Activated T-cell treated with anti-CD3 and anti-CD28 coated beads, Interleukin-2, amount 50 U/mL, for 24 hours (primary cell): ENCODE results near the gene TDRD9.
A peak's percentile ranks its signal among the peaks of the same experiment; 100 is the strongest.

Experiments used
- DNase-seq: peaks from one replicate; pipeline ENCODE4 v3.0.0-alpha.2; 2020
- H3K27ac Mint-ChIP-seq: 2 replicates; pipeline ENCODE4 v1.8.0; 2020; ENCODE audit warnings: mild to moderate bottlenecking, mixed read lengths
- H3K27me3 Mint-ChIP-seq: 2 replicates; pipeline ENCODE4 v1.8.0; 2020; ENCODE audit warnings: mixed read lengths
- H3K36me3 Mint-ChIP-seq: 2 replicates; pipeline ENCODE4 v1.8.0; 2020; ENCODE audit warnings: low read depth, mixed read lengths
- H3K4me1 Mint-ChIP-seq: 2 replicates; pipeline ENCODE4 v1.8.0; 2020; ENCODE audit warnings: low read depth, mixed read lengths
- H3K4me3 Mint-ChIP-seq: 2 replicates; pipeline ENCODE4 v1.8.0; 2020; ENCODE audit warnings: mild to moderate bottlenecking, moderate library complexity, mixed read lengths
- H3K9me3 Mint-ChIP-seq: 2 replicates; pipeline ENCODE4 v1.8.0; 2020; ENCODE audit warnings: mixed read lengths

The TDRD9 gene

GRCh38 chr14:104084251-104085002 is 156.2 kb downstream of the TDRD9 start:
- H3K4me1 Mint-ChIP-seq: peaks cover 2% of the 10 kb centered on the region
- H3K9me3 Mint-ChIP-seq: no peaks in the 10 kb centered on the region
- H3K27ac Mint-ChIP-seq: no peak overlapping the region
- peaks cover 31% of the 10 kb centered on the region for H3K27me3 Mint-ChIP-seq
- H3K36me3 Mint-ChIP-seq: no peaks in the 10 kb centered on the region
- no peak for DNase-seq
- no peak overlapping the region for H3K4me3 Mint-ChIP-seq

GRCh38 chr14:104085032-104085888 is 157.0 kb downstream of the TDRD9 start, which contains the start of gene ASPG:
ASPG (plus strand) TSS chr14:104085700; CDS start chr14:104085771, 71 bp downstream.
- no peak within 1 kb of the TSS for H3K27ac Mint-ChIP-seq
- H3K36me3 Mint-ChIP-seq: no peaks in the 10 kb centered on the region
- no peak within 1 kb of the TSS for H3K4me3 Mint-ChIP-seq
- H3K9me3 Mint-ChIP-seq: no peaks in the 10 kb centered on the region
- peaks cover 31% of the 10 kb centered on the region for H3K27me3 Mint-ChIP-seq
- peak; percentile 32 for DNase-seq
- H3K4me1 Mint-ChIP-seq: peaks cover 2% of the 10 kb centered on the region

DNA sequence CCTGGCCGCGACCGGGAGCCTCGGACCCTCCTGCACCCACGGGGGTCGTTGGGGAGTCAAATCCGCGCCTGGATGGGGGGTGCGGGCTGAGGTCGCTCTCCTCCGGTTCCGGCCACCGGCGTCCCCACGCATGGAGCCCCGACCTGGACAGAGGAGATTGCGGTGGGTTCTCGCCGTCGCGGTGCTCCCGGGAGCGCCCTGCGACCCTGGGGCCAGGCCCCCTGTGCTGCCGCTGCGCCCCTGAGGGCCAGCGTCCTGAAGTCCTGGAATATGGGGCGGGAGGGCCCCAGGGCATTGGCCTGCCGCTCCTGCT is 157.6 kb downstream of the TDRD9 start:
- Mint-ChIP-seq H3K4me3 (no peak overlapping the region), H3K27me3 (peaks cover 31% of the 10 kb centered on the region), H3K4me1 (peaks cover 2% of the 10 kb centered on the region), H3K36me3 (no peaks in the 10 kb centered on the region), H3K27ac (no peak overlapping the region), H3K9me3 (no peaks in the 10 kb centered on the region)
- peak; percentile 18 for DNase-seq

DNA sequence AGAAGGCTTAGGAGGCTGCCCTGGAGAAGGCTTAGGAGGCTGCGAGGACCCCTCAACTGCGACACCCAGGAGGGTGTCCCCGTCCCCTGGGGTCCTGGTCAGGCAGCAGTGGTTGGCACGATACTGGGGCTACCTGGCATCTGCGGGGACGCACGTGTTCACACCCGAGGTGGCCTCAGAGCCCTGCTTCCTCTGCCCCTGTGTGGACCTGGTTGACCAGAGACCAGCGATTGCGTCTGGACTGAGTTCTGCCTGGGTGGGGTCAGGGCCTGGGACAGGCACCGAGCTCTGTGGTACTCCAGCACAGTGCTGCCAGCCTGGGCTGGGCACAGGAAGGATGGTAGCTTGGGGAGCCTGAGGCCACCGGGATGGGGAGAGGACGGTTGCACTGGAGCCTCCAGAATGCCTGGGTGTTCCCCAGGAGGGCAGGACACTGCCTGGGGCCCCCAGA is 158.0 kb downstream of the TDRD9 start:
- H3K27me3 Mint-ChIP-seq: peaks cover 31% of the 10 kb centered on the region
- peaks cover 2% of the 10 kb centered on the region for H3K4me1 Mint-ChIP-seq
- peak; percentile 27 for DNase-seq

DNA sequence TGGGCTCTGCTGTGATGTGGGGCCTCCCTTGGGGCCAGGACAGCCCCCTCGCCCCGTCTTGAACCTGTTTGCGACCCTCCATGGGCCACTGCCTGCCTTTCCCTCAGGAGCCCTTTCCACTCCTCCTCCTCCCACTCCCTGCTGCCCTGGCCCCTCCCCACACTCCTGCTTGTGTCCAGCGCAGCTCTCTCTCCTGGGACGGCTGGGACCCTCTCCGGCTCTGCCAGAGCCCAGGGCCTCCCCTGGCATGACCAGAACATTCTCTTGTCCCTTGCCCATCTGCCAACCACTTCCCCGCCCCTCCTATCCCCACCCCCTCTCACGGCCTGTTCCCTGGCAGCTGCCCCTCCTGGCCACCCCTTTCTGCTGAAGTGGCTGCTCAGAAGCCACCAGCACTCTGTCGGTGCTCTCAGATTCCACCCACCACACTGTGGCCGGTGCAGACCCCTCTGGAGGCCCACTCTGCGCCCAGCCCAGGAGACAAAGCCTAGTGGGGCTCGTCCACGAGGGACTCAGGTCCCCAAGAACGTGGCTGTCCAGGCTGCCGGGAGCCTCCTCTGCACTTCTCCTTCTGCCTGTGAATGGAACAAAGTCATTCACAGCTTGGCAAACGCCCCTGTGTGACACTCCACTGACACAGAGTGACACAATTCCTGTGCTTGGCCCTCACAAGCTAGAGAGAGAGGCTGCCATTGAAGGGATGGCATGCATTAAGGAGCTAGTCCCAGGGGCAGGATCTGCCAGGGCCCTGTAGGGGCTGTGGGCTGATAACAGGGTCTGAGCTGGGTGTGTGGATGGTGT is 158.6 kb downstream of the TDRD9 start:
- no peaks in the 10 kb centered on the region for H3K36me3 Mint-ChIP-seq
- H3K4me1 Mint-ChIP-seq: peaks cover 2% of the 10 kb centered on the region
- no peak overlapping the region for H3K27ac Mint-ChIP-seq
- DNase-seq: peak; percentile 21
- H3K4me3 Mint-ChIP-seq: no peak overlapping the region
- H3K27me3 Mint-ChIP-seq: peaks cover 31% of the 10 kb centered on the region
- H3K9me3 Mint-ChIP-seq: no peaks in the 10 kb centered on the region

More for the DNA sequence above, 158.0 kb downstream of the TDRD9 start:
- Mint-ChIP-seq H3K4me3 (no peak overlapping the region), H3K9me3 (no peaks in the 10 kb centered on the region), H3K36me3 (no peaks in the 10 kb centered on the region), H3K27ac (no peak overlapping the region)

DNA sequence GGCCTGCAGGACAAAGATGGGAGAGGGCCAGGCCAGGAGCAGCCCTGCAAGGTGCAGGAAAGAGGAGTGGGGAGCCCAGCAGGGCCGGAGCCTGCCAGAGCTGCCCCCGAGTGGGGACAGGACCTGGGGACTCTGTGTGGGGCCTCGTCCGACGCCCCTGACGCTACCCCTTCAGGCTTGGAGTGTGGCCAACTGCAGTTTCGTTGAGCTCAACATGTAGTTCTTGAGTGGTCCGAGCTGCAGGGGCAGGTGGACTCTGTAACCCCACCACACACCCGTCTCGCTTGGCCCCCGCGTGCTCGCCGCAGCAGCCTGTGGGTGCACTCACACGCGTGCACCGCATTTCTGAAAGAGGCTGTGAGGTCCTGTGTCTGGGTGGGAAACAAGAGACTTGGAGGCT is 159.2 kb downstream of the TDRD9 start:
- no peak overlapping the region for H3K4me3 Mint-ChIP-seq
- peaks cover 2% of the 10 kb centered on the region for H3K4me1 Mint-ChIP-seq
- peaks cover 26% of the 10 kb centered on the region for H3K27me3 Mint-ChIP-seq
- no peak overlapping the region for H3K27ac Mint-ChIP-seq
- H3K9me3 Mint-ChIP-seq: no peaks in the 10 kb centered on the region
- DNase-seq: no peak
- H3K36me3 Mint-ChIP-seq: no peaks in the 10 kb centered on the region

GRCh38 chr14:104087981-104088850 is 160.0 kb downstream of the TDRD9 start:
- no peaks in the 10 kb centered on the region for H3K9me3 Mint-ChIP-seq
- H3K27ac Mint-ChIP-seq: no peak overlapping the region
- H3K27me3 Mint-ChIP-seq: peaks cover 19% of the 10 kb centered on the region
- DNase-seq: no peak
- H3K4me1 Mint-ChIP-seq: peaks cover 2% of the 10 kb centered on the region
- no peaks in the 10 kb centered on the region for H3K36me3 Mint-ChIP-seq
- no peak overlapping the region for H3K4me3 Mint-ChIP-seq

DNA sequence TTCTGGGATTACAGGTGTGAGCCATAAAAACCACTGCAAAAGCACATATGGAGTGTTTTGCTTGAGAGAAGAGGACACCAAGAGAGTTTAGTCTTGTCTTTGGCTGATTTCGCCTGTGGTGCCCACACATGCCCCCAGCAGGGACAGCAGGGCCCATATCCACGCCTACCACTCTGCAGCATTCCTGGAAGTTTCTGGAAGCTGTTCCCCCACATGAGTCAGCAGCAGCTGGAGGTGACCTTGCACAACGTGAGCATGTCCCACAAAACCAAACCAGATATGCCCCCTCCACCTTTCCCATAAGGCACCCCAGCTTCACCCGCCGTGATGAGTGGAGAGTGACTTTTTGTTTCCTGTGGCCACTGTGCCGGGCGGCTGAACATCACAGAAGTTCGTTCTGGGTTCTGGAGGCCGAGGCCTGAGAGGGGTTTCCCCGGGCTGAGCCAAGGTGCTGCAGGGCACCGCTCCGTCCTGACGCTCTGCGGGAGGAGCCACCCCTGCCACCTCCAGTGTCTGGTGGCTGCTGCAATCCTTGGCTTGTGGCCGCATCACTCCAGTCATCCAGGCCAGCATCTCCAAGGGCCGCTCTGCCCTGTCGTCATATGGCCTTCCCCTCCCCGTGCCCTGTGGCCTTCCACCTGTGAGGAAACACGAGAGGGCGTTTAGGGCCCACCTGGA is 162.0 kb downstream of the TDRD9 start:
- Mint-ChIP-seq H3K27ac (no peak overlapping the region), H3K9me3 (no peaks in the 10 kb centered on the region), H3K4me3 (no peak overlapping the region), H3K27me3 (peaks cover 5% of the 10 kb centered on the region), H3K36me3 (no peaks in the 10 kb centered on the region), H3K4me1 (peaks cover 3% of the 10 kb centered on the region)
- DNase-seq: no peak

GRCh38 chr14:104091061-104091926 is 163.0 kb downstream of the TDRD9 start:
- DNase-seq: no peak
- H3K4me1 Mint-ChIP-seq: peaks cover 3% of the 10 kb centered on the region
- no peak overlapping the region for H3K4me3 Mint-ChIP-seq
- H3K27ac Mint-ChIP-seq: no peak overlapping the region
- H3K36me3 Mint-ChIP-seq: no peaks in the 10 kb centered on the region
- peaks cover 4% of the 10 kb centered on the region for H3K27me3 Mint-ChIP-seq
- no peaks in the 10 kb centered on the region for H3K9me3 Mint-ChIP-seq

- Mint-ChIP-seq H3K4me3 (no peak overlapping the region), H3K27ac (no peak overlapping the region), H3K36me3 (no peaks in the 10 kb centered on the region), H3K27me3 (no peaks in the 10 kb centered on the region), H3K4me1 (peaks cover 3% of the 10 kb centered on the region), H3K9me3 (no peaks in the 10 kb centered on the region)
- DNase-seq: no peak
Measured at GRCh38 chr14:104091927-104092771, 163.9 kb downstream of the TDRD9 start.

DNA sequence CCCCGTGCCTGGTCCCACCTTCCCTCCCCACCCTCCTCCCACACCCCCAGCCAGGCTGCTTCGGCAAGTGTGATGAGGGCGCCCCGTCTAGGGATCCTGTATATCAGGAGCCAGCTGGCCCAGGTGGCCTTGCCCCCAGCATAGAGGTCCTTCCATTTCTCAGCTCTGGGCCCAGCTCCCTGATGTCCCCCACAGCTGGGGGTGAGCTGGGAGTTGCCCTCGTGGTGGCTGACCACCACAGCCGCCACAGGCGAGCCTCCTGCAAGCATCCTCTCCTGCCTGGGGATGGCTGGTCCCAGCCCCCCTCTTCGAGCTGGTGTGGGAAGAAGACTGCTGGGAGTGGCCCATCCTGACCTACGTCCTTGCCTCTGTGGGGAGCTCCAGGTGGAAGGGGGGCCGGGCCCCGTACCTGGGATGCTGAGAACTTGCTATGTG is 164.7 kb downstream of the TDRD9 start:
- H3K4me3 Mint-ChIP-seq: no peak overlapping the region
- no peaks in the 10 kb centered on the region for H3K9me3 Mint-ChIP-seq
- H3K36me3 Mint-ChIP-seq: no peaks in the 10 kb centered on the region
- no peak overlapping the region for H3K27ac Mint-ChIP-seq
- peaks cover 3% of the 10 kb centered on the region for H3K4me1 Mint-ChIP-seq
- H3K27me3 Mint-ChIP-seq: no peaks in the 10 kb centered on the region
- DNase-seq: no peak
